ENCODE results near the gene SMS.

- TF ChIP-seq EZH2 (optimal IDR thresholded peaks at IDR 0.05; ENCODE audit: low read depth, low read length): no peak
- no peak for TF ChIP-seq CTCF (IDR thresholded peaks at IDR 0.05; ENCODE audit: low read length)
- no peak for TF ChIP-seq EZH2phosphoT487 (IDR thresholded peaks at IDR 0.05; ENCODE audit: low read length)
These were observed 46.1 kb downstream of the SMS start for GRCh38 chrX:21986596-21986995.
